GM23338 (cell line): Measurements from ENCODE around the gene FLT1. TPM values are rescaled to one million over a fixed set of nuclear protein-coding genes. Genes with fewer than 3 reads are reported as not detected.

ENCODE experiments used
- ATAC-seq: fragments of 200-7000 bp; cut with Tn5 transposase; 3 replicates; pipeline ENCODE4 v1.9.1; 2020
- DNase-seq: peaks from one replicate; pipeline ENCODE4 v3.0.0-alpha.2; 2015; ENCODE audit warnings: low spot score
- H2AFZ ChIP-seq: fragments of 200-600 bp; sonication (generic); 2 replicates; pipeline ENCODE4 v1.8.0; 2016; ENCODE audit warnings: antibody characterized with exemption, mild to moderate bottlenecking, moderate library complexity
- H3F3A ChIP-seq: fragments of 200-600 bp; sonication (generic); replicated peaks from 2 replicates; pipeline ENCODE4 v1.8.0; 2017; ENCODE audit warnings: antibody characterized with exemption, mixed run types, low read depth
- H3K27ac ChIP-seq: fragments of 200-600 bp; sonication (generic); 2 replicates; pipeline ENCODE4 v1.6.1; 2016; ENCODE audit warnings: low read depth
- H3K27me3 ChIP-seq: fragments of 200-600 bp; sonication (generic); 2 replicates; pipeline ENCODE4 v1.8.0; 2016; ENCODE audit warnings: mild to moderate bottlenecking, mixed run types, moderate library complexity; ENCODE audit not compliant: insufficient read depth
- H3K36me3 ChIP-seq: fragments of 200-600 bp; sonication (generic); 2 replicates; pipeline ENCODE4 v1.8.0; 2016; ENCODE audit warnings: mild to moderate bottlenecking; ENCODE audit not compliant: insufficient read depth
- H3K4me1 ChIP-seq: fragments of 200-600 bp; sonication (generic); 2 replicates; pipeline ENCODE4 v1.8.0; 2016; ENCODE audit warnings: mild to moderate bottlenecking, moderate library complexity; ENCODE audit not compliant: insufficient read depth
- H3K4me2 ChIP-seq: fragments of 200-600 bp; sonication (generic); 2 replicates; pipeline ENCODE4 v1.7.1; 2017; ENCODE audit warnings: mixed run types
- H3K4me3 ChIP-seq: fragments of 200-600 bp; sonication (generic); 2 replicates; pipeline ENCODE4 v1.6.1; 2016; ENCODE audit warnings: mixed run types
- H3K79me2 ChIP-seq: fragments of 200-600 bp; sonication (generic); replicated peaks from 2 replicates; pipeline ENCODE4 v1.8.0; 2017; ENCODE audit warnings: mild to moderate bottlenecking; ENCODE audit not compliant: insufficient read depth
- H3K9me2 ChIP-seq: fragments of 200-600 bp; sonication (generic); 2 replicates; pipeline ENCODE4 v1.8.0; 2017; ENCODE audit not compliant: insufficient read depth
- H4K20me1 ChIP-seq: fragments of 200-600 bp; sonication (generic); replicated peaks from 2 replicates; pipeline ENCODE4 v1.8.0; 2017; ENCODE audit warnings: mild to moderate bottlenecking; ENCODE audit not compliant: insufficient read depth
- H3K27ac Mint-ChIP-seq: 2 replicates; pipeline ENCODE4 v1.8.0; 2020; ENCODE audit warnings: inconsistent platforms, mild to moderate bottlenecking, moderate library complexity, mixed read lengths
- H3K27me3 Mint-ChIP-seq: 3 replicates; pipeline ENCODE4 v1.8.0; 2022; ENCODE audit warnings: low read depth, mild to moderate bottlenecking, moderate library complexity, mixed read lengths, inconsistent platforms; ENCODE audit not compliant: insufficient read depth, poor library complexity
- H3K36me3 Mint-ChIP-seq: 3 replicates; pipeline ENCODE4 v1.8.0; 2021; ENCODE audit warnings: low read depth, mild to moderate bottlenecking, inconsistent platforms, moderate library complexity, mixed read lengths
- H3K4me1 Mint-ChIP-seq: 3 replicates; pipeline ENCODE4 v1.8.0; 2020; ENCODE audit warnings: mild to moderate bottlenecking, inconsistent platforms, mixed read lengths
- H3K4me3 Mint-ChIP-seq: 3 replicates; pipeline ENCODE4 v1.8.0; 2021; ENCODE audit warnings: moderate library complexity, mild to moderate bottlenecking, inconsistent platforms, mixed read lengths
- H3K9me3 Mint-ChIP-seq: 3 replicates; pipeline ENCODE4 v1.8.0; 2020; ENCODE audit warnings: moderate library complexity, mild to moderate bottlenecking, inconsistent platforms, mixed read lengths
- CREB1 ChIP-seq: fragments of 250-450 bp; sonication (Bioruptor Pico); IDR thresholded peaks from 2 replicates; pipeline ENCODE4 v1.5.0; 2020; ENCODE audit warnings: low read depth, mild to moderate bottlenecking, moderate library complexity
- EZH2 ChIP-seq: fragments of 200-600 bp; sonication (generic); IDR thresholded peaks from one replicate; pipeline ENCODE4 v1.8.0; 2017; ENCODE audit warnings: antibody characterized with exemption, mild to moderate bottlenecking, low read depth; ENCODE audit not compliant: unreplicated experiment
- JUNB ChIP-seq: IDR thresholded peaks from one replicate; pipeline ENCODE4 v1.6.1; 2016; ENCODE audit warnings: antibody characterized with exemption; ENCODE audit not compliant: unreplicated experiment
- NANOG ChIP-seq: IDR thresholded peaks from 2 replicates; pipeline ENCODE4 v1.6.1; 2016; ENCODE audit warnings: antibody characterized with exemption, borderline replicate concordance
- POLR2AphosphoS5 ChIP-seq: IDR thresholded peaks from 2 replicates; pipeline ENCODE4 v1.6.1; 2016; ENCODE audit warnings: antibody characterized with exemption, low read depth
- STAT1 ChIP-seq: IDR thresholded peaks from one replicate; pipeline ENCODE4 v1.6.1; 2016; ENCODE audit warnings: antibody characterized with exemption; ENCODE audit not compliant: unreplicated experiment
- ZNF114 ChIP-seq: fragments of 250-450 bp; sonication (Bioruptor Pico); IDR thresholded peaks from 2 replicates; pipeline ENCODE4 v1.5.0; 2020; ENCODE audit warnings: mild to moderate bottlenecking, moderate library complexity
- polyA plus RNA-seq: library from polyadenylated mRNA; unstranded; fragments of >200 nt; fragmentation: Nextera tagmentation; extraction: Ambion mirVana; gene quantifications from 2 replicates; pipeline ENCODE4 v1.2.1, GENCODE V29; 2016
- total RNA-seq: library from RNA; depleted of rRNA; stranded (reverse); fragments of >200 nt; shearing (Covaris generic); gene quantifications from 2 replicates; pipeline ENCODE4 v1.2.3, GENCODE V29; 2014
- TF ChIP-seq, protein P1 (sequence below), 2 experiments: fragments of 200-600 bp in 1 of 2; sonication (generic) in 1 of 2; conservative IDR thresholded peaks; 2 replicates each; pipeline versions ENCODE4 v1.5.1 to v1.6.1; 2016 to 2017; ENCODE audit warnings: antibody characterized with exemption in 2 of 2, low read depth in 2 of 2, mild to moderate bottlenecking in 2 of 2, moderate library complexity in 1 of 2
- TF ChIP-seq, protein P2 (sequence below): fragments of 250-450 bp; sonication (Bioruptor Pico); IDR thresholded peaks from 2 replicates; pipeline ENCODE4 v1.5.0; 2020; ENCODE audit warnings: mild to moderate bottlenecking, moderate library complexity

FLT1 gene
- total and polyA plus RNA-seq, 2 experiments from 2014 or later, result 26.8 to 116 TPM

DNA sequence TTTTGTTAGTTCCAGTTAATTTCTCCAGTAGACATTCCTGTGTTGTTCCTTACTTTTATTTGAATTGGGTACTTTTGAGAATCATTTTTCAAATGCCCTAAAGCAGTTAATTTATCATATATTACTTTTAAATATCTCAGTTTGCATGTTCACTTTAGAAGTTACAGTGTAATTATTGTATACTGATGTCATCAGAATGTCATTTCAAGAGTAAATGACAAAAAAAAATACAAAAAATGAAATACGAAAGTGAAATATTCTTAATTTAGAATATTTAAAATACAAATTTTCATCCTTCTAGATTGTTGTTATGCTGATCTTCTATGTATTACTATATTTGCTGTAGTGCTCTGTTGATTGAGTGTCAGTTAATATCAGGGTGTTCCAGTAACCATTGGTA lies 242.4 kb downstream of the FLT1 start:
- ATAC-seq, result no peak
- H3K9me3 Mint-ChIP-seq, result no peaks in the 10 kb centered on the region

More for the DNA sequence above, 242.4 kb downstream of the FLT1 start:
- Histone ChIP-seq H3F3A (no peaks in the 10 kb centered on the region), H3K4me2 (no peak overlapping the region), H3K79me2 (peaks cover 51% of the 10 kb centered on the region), H3K4me3 (no peak overlapping the region), H2AFZ (no peak overlapping the region), H3K27me3 (no peaks in the 10 kb centered on the region), H3K36me3 (peaks cover 8% of the 10 kb centered on the region; the same call in 1 of the 2 replicates), H3K4me1 (peaks cover 5% of the 10 kb centered on the region; the same call in 1 of the 2 replicates), H4K20me1 (peaks cover 4% of the 10 kb centered on the region; the same call in 1 of the 2 replicates), H3K9me2 (no peaks in the 10 kb centered on the region), H3K27ac (no peak overlapping the region)
- Mint-ChIP-seq H3K27ac (no peak overlapping the region), H3K4me3 (no peak overlapping the region), H3K36me3 (peaks cover 25% of the 10 kb centered on the region), H3K4me1 (peaks cover 32% of the 10 kb centered on the region), H3K27me3 (peaks cover 3% of the 10 kb centered on the region)
- TF ChIP-seq STAT1 (no peak), NANOG (no peak), EZH2 (no peak), CREB1 (no peak), JUNB (no peak), ZNF114 (CRISPR knock-in tag) (no peak), POLR2AphosphoS5 (no peak)
- TF ChIP-seq, protein P1, sequence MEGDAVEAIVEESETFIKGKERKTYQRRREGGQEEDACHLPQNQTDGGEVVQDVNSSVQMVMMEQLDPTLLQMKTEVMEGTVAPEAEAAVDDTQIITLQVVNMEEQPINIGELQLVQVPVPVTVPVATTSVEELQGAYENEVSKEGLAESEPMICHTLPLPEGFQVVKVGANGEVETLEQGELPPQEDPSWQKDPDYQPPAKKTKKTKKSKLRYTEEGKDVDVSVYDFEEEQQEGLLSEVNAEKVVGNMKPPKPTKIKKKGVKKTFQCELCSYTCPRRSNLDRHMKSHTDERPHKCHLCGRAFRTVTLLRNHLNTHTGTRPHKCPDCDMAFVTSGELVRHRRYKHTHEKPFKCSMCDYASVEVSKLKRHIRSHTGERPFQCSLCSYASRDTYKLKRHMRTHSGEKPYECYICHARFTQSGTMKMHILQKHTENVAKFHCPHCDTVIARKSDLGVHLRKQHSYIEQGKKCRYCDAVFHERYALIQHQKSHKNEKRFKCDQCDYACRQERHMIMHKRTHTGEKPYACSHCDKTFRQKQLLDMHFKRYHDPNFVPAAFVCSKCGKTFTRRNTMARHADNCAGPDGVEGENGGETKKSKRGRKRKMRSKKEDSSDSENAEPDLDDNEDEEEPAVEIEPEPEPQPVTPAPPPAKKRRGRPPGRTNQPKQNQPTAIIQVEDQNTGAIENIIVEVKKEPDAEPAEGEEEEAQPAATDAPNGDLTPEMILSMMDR (conservative IDR thresholded peaks at IDR 0.05; ENCODE audit: low read depth in 2 of 2), result no peak
- TF ChIP-seq, protein P2, sequence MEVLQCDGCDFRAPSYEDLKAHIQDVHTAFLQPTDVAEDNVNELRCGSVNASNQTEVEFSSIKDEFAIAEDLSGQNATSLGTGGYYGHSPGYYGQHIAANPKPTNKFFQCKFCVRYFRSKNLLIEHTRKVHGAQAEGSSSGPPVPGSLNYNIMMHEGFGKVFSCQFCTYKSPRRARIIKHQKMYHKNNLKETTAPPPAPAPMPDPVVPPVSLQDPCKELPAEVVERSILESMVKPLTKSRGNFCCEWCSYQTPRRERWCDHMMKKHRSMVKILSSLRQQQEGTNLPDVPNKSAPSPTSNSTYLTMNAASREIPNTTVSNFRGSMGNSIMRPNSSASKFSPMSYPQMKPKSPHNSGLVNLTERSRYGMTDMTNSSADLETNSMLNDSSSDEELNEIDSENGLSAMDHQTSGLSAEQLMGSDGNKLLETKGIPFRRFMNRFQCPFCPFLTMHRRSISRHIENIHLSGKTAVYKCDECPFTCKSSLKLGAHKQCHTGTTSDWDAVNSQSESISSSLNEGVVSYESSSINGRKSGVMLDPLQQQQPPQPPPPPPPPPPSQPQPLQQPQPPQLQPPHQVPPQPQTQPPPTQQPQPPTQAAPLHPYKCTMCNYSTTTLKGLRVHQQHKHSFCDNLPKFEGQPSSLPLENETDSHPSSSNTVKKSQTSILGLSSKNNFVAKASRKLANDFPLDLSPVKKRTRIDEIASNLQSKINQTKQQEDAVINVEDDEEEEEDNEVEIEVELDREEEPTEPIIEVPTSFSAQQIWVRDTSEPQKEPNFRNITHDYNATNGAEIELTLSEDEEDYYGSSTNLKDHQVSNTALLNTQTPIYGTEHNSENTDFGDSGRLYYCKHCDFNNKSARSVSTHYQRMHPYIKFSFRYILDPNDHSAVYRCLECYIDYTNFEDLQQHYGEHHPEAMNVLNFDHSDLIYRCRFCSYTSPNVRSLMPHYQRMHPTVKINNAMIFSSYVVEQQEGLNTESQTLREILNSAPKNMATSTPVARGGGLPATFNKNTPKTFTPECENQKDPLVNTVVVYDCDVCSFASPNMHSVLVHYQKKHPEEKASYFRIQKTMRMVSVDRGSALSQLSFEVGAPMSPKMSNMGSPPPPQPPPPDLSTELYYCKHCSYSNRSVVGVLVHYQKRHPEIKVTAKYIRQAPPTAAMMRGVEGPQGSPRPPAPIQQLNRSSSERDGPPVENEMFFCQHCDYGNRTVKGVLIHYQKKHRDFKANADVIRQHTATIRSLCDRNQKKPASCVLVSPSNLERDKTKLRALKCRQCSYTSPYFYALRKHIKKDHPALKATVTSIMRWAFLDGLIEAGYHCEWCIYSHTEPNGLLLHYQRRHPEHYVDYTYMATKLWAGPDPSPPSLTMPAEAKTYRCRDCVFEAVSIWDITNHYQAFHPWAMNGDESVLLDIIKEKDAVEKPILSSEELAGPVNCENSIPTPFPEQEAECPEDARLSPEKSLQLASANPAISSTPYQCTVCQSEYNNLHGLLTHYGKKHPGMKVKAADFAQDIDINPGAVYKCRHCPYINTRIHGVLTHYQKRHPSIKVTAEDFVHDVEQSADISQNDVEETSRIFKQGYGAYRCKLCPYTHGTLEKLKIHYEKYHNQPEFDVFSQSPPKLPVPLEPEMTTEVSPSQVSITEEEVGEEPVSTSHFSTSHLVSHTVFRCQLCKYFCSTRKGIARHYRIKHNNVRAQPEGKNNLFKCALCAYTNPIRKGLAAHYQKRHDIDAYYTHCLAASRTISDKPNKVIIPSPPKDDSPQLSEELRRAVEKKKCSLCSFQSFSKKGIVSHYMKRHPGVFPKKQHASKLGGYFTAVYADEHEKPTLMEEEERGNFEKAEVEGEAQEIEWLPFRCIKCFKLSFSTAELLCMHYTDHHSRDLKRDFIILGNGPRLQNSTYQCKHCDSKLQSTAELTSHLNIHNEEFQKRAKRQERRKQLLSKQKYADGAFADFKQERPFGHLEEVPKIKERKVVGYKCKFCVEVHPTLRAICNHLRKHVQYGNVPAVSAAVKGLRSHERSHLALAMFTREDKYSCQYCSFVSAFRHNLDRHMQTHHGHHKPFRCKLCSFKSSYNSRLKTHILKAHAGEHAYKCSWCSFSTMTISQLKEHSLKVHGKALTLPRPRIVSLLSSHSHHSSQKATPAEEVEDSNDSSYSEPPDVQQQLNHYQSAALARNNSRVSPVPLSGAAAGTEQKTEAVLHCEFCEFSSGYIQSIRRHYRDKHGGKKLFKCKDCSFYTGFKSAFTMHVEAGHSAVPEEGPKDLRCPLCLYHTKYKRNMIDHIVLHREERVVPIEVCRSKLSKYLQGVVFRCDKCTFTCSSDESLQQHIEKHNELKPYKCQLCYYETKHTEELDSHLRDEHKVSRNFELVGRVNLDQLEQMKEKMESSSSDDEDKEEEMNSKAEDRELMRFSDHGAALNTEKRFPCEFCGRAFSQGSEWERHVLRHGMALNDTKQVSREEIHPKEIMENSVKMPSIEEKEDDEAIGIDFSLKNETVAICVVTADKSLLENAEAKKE (CRISPR knock-in tag), result no peak
- no peak for DNase-seq
